Measurements from ENCODE around the gene GLT8D2.

GLT8D2 gene

GRCh38 chr12:103960616-103961227 is 89.3 kb downstream of the GLT8D2 start:
- DNase-seq (ENCODE audit: low spot score): no peak

GRCh38 chr12:103958621-103959020 is 91.4 kb downstream of the GLT8D2 start:
- DNase-seq (ENCODE audit: low spot score): no peak
- TF ChIP-seq CTCF (IDR thresholded peaks at IDR 0.05; ENCODE audit: extremely low read depth, missing control alignments): no peak

More at GRCh38 chr12:103960616-103961227, 89.3 kb downstream of the GLT8D2 start:
- TF ChIP-seq CTCF (IDR thresholded peaks at IDR 0.05; ENCODE audit: extremely low read depth, missing control alignments): no peak

GRCh38 chr12:103957865-103958388 is 92.1 kb downstream of the GLT8D2 start:
- no peak for TF ChIP-seq CTCF (IDR thresholded peaks at IDR 0.05; ENCODE audit: extremely low read depth, missing control alignments)
- DNase-seq (ENCODE audit: low spot score): no peak

GRCh38 chr12:103956509-103957027 is 93.4 kb downstream of the GLT8D2 start:
- no peak for TF ChIP-seq CTCF (IDR thresholded peaks at IDR 0.05; ENCODE audit: extremely low read depth, missing control alignments)
- DNase-seq (ENCODE audit: low spot score): no peak

- no peak for TF ChIP-seq CTCF (IDR thresholded peaks at IDR 0.05; ENCODE audit: extremely low read depth, missing control alignments)
- no peak for DNase-seq (ENCODE audit: low spot score)
Observed at GRCh38 chr12:103955811-103956508, 94.0 kb downstream of the GLT8D2 start.

GRCh38 chr12:103952497-103952896 is 97.5 kb downstream of the GLT8D2 start:
- no peak for TF ChIP-seq CTCF (IDR thresholded peaks at IDR 0.05; ENCODE audit: extremely low read depth, missing control alignments)
- no peak for DNase-seq (ENCODE audit: low spot score)

- no peak for TF ChIP-seq CTCF (IDR thresholded peaks at IDR 0.05; ENCODE audit: extremely low read depth, missing control alignments)
- DNase-seq (ENCODE audit: low spot score): no peak
Observed at GRCh38 chr12:103948746-103949406, 101.1 kb downstream of the GLT8D2 start.
